Middle frontal gyrus (tissue), 1 donor: ENCODE results near the gene KRTAP12-3.
"Not testable (repeated sequence)": the region's sequence is repeated elsewhere in the genome, so short reads cannot be mapped to it uniquely, and the experiment has no call there.

Source experiments
- DNase-seq: peaks from one replicate; pipeline ENCODE4 v3.0.0-alpha.2; 2015; ENCODE audit warnings: low spot score; ENCODE audit errors: extremely low spot score

The KRTAP12-3 gene

DNA sequence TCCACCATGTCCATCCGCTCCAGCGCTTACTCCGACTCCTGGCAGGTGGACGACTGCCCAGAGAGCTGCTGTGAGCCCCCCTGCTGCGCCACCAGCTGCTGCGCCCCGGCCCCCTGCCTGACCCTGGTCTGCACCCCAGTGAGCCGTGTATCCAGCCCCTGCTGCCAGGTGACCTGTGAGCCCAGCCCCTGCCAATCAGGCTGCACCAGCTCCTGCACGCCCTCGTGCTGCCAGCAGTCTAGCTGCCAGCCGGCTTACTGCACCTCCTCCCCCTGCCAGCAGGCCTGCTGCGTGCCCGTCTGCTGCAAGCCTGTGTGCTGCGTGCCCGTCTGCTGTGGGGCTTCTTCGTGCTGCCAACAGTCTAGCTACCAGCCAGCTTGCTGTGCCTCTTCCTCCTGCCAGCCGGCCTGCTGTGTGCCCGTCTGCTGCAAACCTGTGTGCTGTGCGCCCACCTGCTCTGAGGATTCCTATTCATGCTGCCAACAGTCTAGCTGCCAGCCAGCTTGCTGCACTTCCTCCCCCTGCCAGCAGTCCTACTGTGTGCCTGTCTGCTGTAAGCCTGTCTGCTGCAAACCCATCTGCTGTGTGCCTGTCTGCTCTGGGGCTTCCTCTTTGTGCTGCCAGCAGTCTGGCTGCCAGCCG lies 30.4 kb upstream of the KRTAP12-3 start:
- DNase-seq: not testable (repeated sequence)

DNA sequence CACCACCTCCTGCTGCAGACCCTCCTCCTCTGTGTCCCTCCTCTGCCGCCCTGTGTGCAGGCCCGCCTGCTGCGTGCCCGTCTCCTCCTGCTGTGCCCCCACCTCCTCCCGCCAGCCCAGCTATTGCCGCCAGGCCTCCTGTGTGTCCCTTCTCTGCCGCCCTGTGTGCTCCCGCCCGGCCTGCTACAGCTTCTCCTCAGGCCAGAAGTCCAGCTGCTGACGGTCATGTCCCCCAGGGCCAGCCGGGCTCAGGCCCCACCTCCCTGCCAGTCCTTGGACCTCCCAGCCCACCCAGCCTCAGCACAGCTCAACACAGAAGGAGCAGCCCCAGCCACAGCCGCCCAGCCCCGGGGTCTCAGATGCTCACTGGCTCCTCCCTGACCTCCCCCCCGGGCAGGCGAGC lies 29.9 kb upstream of the KRTAP12-3 start:
- DNase-seq: not testable (repeated sequence)

DNA sequence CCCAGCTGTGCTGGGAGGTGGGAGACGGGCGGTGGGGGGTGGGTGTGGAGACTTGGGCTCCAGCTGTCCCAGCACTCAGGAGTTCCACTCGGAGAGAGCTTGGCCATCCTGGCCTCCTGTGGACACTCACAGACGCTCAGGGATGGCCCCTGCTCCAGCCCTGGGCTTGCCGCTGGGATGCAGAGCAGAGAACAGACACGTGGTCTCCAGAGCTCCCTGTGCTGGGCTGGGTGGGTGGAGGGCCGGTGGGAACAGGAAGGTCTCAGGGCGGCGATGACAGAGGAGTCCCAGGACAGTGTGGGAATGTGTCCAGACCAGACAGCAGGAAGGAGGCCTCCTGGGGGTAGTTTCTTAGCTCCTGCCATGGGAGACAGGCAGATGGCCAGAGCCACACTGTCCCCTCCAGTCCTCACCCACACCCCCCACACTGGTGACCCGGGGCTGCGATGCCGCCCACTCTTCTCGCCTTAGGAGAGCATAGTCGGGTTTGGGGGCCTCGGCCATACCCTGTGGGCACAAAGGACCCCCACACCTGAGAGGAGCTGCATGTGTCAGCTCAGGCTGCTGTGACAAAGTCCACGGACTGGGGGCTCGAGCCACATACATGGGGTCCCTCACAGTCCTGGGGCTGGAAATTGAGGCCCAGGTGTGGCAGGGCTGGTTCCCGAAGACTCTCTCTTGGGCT lies 28.9 kb upstream of the KRTAP12-3 start:
- DNase-seq: no peak

DNA sequence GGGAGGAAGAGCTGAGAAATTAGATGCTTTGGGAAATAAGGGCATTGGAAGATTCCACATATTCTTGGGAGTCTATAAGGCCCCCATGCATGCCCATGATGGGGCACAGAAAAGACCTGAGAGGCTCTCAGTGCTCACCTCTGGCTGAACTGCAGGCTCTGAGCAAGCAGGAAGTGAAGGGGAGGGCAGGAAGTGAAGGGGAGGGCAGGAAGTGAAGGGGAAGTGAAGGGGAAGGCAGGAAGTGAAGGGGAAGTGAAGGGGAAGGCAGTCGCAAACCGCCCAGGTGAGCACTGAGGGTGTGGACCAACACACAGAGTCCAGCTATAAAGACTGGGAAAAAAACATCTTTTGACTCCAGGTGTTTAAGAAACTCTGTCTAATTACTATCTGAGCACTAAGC lies 27.3 kb upstream of the KRTAP12-3 start:
- DNase-seq: no peak

DNA sequence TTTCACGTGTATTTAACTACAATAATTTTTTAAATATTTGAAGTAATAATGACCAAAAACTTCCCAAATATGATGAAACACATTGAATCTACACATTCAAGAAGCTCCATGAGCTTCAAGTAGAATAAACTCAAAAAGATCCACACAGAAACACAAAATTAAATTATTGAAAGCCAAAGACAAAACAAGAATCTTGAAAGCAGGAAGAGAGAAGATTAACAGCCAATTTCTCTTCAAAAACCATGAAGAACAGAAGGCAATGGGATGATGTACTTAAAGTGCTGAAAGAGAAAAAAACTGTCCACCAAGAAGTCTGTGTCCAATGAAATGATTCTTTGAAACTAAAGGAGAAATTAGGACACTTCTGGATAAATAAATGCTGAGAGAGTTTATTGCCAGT lies 25.7 kb upstream of the KRTAP12-3 start:
- DNase-seq: no peak

DNA sequence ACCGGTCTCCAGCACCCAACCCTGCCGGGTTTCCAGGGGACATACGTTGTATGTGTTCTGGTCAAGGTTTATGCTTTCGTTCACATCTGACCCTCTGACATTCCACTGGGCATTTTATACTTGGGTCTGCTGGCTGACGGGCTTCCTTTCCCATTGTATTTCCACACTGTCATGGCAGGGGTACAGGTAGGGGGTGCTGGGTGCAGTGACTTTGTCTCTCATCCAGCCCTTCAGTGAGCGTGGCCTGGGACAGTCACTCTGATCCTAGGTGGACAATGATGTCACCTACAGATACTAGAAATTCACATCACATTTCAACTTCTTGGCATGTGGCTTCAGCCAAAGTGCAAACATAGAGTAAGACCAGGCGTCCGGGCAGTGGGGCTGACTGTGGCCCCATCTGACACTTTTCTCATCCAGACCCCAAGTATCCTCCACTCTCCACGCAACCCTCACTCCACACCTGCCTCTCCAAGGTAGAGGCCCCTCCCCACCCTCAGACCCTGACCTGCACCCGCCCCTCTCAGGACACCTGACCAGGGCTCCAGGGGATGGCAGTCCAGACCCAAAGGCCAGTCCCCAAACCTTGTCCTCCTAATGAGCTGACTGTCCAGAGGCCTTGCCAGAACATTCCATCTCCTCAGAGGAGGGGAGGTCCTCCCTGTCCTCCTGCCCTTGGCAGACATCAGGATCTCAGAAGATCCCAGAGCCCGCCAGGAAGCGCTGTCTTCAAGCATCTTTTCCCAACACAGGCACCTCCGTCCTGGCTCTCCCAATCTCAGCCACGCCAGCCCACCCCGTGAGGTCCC lies 21.3 kb upstream of the KRTAP12-3 start:
- DNase-seq: no peak

DNA sequence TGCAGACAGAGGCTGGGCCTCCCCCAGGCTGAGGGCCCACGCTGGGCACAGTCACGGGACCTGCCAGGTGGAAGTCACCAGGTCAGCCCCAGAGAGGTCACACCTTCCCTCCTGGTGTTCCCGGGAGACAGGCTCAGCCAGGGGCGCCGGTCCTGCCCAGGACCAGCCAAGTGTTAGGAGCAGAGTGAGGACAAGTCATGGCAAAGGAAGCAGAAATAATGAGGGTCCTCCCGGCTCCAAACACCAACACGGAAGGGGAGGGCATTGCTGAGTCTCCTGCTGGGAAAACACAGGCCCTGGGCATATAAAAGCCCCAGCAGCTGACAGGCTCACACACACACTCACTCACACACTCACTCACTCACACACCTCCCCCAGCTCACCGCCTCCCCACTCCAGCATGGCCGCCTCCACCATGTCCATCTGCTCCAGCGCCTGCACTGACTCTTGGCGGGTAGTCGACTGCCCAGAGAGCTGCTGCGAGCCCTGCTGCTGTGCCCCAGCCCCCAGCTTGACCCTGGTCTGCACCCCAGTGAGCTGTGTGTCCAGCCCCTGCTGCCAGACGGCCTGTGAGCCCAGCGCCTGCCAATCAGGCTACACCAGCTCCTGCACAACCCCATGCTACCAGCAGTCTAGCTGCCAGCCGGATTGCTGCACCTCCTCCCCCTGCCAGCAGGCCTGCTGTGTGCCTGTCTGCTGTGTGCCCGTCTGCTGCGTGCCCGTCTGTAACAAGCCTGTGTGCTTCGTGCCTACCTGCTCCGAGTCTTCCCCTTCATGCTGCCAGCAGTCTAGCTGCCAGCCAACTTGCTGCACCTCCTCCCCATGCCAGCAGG lies 20.5 kb upstream of the KRTAP12-3 start, which contains the start of gene KRTAP10-10:
KRTAP10-10 (plus strand) TSS at position 339 of the 833 bp plus-strand sequence; CDS start at position 401, 62 bp downstream.
- no peak for DNase-seq

DNA sequence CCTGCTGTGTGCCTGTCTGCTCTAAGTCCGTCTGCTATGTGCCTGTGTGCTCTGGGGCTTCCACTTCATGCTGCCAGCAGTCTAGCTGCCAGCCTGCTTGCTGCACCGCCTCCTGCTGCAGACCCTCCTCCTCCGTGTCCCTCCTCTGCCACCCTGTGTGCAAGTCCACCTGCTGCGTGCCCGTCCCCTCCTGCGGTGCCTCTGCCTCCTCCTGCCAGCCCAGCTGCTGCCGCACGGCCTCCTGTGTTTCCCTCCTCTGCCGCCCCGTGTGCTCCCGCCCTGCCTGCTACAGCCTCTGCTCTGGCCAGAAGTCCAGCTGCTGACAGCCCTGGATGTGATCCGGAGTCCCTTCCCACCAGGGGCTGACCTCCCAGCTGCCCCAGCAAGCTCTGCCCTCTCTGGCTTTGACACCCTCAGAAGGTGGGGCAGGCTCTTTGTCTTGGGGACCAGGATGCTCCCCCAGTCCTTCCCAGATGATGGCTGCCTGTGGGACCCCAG lies 19.8 kb upstream of the KRTAP12-3 start:
- not testable (repeated sequence) for DNase-seq

DNA sequence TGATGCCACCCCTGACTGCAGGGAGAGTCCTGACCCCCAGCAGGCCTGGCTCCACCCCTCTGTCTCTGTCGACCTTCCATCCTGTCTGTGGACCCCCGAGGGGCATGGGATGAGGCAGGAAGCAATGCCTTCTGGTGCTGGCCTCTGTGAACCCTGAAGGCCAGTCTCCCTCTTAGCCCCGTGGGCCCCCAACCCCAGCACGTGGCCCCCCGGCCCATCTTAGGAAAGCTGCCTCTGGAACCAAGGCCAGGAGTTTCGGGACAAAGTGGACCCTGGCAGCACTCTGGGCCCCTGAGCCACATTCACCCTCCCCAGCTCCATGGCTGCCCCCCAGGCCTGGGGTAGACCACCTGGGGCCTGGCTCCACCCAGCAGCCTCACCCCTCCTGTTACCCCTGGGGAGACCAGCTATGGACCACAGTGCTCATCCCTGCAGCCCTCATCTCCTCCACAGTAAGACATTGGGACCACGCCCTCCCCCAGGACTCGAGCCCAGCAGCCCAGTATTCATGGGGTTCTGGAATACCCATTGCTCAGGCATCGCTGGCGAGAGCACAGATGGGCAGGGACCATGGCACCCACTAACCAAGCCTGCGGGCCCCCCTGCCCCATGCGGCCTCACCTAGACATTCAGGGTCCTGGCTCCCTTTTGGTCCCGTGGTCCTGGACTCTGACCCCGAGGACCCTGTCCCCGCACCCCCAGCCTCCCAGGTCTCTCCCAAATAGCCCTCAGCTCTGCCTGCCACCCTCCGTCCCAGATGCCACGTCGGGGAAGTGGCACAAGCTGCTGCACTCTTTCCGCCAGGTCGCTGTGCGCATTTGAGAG lies 19.0 kb upstream of the KRTAP12-3 start:
- DNase-seq: not testable (repeated sequence)

DNA sequence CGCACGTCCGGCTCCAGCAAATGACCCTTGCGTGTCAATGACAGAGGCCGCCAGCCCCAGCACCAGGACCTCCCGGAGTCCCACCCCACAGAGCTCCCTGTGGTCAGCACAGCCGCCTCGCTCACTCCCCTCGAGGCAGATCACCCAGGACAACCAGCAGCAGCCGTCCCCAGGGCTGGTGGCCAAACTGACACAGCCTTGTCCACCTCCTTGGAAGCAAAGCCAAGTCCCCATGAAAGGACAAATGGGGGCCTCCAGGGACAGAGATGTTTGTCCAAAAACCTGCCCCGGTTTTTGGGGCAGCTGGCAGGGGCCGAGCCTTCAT lies 18.4 kb upstream of the KRTAP12-3 start:
- DNase-seq: no peak

DNA sequence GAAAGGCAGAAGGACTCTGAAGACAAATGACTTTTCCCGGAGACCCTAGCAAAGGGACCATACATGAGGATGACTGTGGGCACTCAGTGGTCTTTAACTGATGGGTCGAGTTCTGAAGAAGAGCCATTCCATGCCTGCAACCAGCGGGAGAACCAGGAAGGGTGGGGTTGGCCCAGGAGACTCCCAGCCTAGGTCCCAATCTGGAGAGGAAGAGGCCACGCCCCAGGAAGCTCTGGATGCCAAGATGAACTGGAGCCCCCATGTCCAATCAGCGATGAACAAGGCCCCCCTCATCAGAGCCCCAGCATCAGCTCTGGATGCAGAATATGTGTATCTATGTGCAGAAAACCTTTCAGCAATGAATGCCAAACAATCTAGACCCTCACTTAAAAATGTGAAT lies 17.0 kb upstream of the KRTAP12-3 start:
- no peak for DNase-seq

DNA sequence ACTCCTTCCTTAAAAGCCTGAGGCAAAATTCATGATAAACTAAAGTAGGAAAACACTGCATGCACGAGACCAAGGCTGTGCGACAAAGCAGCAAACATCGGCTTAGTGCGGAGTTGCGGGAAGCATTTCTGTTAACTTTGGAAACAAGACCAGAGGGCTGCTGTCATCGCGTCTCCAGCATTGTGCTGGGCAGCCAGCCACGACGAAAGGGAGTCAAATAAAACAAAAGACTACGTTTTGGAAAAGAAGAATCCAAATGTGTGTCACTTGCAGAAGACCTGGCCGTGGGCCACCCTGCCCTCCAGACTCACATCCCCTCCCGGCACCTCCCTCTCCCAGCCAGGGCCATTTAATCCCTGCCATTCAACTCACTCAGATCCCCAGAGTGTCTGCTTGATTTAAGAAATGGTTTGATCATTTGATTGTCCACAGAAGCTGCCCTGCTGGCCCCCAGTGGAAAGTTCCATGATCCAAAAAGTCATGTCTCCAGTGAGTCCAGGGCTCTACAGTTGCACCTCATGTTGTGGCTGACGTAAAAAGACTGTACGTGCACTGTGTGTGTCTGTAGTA lies 13.9 kb upstream of the KRTAP12-3 start:
- DNase-seq: no peak

DNA sequence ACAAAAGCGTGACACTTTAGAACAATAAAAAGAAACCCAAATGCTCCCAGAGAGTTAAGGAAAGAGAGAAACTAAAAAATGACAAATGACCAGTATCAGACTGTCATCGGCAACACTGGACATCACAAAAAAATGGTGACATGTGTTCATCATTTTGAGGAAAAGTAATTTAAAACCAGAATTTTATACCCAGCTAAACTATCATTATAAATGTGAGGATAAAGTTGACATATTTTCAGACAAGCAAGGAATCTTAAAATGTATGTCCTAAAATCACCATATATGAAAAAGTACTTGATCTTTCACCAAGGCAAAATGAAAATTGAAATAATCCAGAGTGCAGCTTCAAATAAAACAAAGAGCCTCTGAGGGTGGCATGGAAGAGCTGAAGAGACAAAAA lies 12.9 kb upstream of the KRTAP12-3 start:
- no peak for DNase-seq

DNA sequence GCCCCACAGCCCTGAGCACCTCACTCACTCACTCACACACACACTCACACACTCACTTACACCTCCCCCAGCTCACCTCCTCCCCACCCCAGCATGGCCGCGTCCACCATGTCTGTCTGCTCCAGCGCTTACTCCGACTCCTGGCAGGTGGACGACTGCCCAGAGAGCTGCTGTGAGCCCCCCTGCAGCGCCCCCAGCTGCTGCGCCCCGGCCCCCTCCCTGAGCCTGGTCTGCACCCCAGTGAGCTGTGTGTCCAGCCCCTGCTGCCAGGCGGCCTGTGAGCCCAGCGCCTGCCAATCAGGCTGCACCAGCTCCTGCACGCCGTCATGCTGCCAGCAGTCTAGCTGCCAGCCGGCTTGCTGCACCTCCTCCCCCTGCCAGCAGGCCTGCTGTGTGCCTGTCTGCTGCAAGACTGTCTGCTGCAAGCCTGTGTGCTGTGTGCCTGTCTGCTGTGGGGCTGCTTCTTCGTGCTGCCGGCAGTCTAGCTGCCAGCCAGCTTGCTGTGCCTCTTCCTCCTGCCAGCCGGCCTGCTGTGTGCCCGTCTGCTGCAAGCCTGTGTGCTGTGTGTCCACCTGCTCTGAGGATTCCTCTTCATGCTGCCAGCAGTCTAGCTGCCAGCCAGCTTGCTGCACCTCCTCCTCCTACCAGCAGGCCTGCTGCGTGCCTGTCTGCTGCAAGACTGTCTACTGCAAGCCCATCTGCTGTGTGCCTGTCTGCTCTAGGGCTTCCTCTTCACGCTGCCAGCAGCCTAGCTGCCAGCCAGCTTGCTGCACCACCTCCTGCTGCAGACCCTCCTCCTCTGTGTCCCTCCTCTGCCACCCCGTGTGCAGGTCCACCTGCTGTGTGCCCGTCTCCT lies 11.1 kb upstream of the KRTAP12-3 start, which contains the start of gene KRTAP10-11:
KRTAP10-11 (plus strand) TSS at position 49 of the 856 bp plus-strand sequence; CDS start at position 94, 45 bp downstream.
- DNase-seq: not testable (repeated sequence)

DNA sequence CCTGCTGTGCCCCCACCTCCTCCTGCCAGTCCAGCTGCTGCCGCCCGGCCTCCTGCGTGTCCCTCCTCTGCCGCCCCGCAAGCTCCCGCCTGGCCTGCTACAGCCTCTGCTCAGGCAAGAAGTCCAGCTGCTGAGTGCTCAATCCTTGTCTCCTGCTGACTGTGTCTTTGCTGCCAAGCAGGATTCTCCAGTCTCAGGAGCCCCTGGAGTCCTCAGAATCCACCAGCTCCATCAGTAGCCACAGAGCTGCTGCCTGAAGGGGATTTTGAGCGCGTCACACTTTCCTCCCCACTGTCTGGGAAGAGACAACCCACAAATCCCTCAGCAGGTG lies 10.5 kb upstream of the KRTAP12-3 start:
- DNase-seq: no peak

DNA sequence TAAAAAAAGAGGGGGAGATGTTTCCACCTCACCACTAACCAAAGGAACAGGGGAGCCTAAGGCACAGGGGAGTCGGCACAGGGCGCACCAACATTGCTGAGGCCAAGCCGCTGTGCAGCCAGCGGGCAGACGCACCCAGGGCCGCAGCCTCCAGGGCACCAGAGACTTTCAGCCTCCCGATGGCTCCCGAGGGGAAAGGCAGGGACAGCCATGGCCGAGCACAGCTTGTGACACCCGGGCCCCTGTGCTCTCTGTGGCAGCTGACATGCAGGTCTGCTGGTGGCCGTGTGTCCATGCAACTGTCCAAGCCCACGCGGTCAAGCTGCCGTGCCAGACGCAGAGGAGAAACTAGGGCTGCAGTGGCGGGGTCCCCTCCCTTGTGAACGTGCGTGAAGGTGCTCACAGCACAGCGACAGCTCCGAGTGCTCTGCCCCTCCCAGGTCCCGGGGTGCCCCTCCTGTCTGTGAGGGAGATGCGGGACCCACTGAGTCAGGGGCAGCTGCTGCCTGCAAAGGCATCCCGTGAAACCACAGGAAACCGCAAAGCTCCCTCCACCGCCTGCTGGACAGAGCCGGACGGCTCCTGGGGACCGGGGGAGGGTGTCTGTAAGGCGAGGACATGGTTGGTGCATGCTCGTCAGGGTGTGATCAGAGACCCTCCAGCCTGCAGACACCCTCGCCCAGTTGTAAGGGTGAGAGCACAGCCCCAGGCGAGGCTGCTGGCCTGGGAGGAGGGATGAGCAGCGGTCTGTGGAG lies 9.0 kb upstream of the KRTAP12-3 start:
- no peak for DNase-seq

DNA sequence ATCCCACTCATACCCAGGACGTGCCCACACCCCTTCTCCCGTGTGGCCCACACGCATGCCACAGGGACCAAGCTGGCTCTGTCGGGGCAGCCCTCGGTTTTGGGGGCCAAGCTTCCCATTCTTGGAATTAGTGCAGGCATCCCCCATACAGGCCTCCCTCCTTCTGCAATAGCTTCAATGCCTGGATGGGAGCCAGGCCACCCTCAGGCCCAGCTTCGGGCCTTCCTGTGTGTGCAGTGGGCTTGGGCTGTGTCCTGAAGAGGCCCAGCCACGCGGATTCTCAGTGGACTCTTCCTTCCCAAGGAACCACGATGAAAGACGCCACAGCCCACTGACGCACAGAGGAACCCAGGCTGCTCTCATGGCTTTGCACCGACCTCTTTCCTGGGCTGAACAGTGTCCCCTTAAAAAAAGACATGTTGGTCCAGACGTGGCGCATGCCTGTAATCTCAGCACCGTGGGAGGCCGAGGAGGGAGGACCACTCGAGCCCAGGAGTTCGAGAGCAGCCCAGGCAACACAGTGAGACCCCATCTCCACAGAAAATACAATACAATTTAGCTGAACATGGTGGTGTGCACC lies 8.1 kb upstream of the KRTAP12-3 start:
- DNase-seq: no peak
